B cell (primary cell): ENCODE measurements around the gene NXPH2. TPM values are rescaled to one million over a fixed set of nuclear protein-coding genes. Genes with fewer than 3 reads are reported as not detected.

Experiments used
- ATAC-seq: fragments of 200-7000 bp; cut with Tn5 transposase; one replicate; pipeline ENCODE4 v1.10.0; 2021; ENCODE audit warnings: low read depth, mild to moderate bottlenecking, moderate number of reproducible peaks, moderate library complexity
- CTCF ChIA-PET: fragments of 350-600 bp; sonication (Branson Sonifier 250); formaldehyde crosslinking; loops from one replicate; lab custom pipeline; 2021; ENCODE audit warnings: antibody characterized with exemption, inconsistent platforms; lab: Charles Lee
- POLR2A ChIA-PET: fragments of 350-600 bp; sonication (Branson Sonifier 250); formaldehyde crosslinking; loops from one replicate; lab custom pipeline; 2021; ENCODE audit warnings: antibody characterized with exemption; lab: Charles Lee
- DNase-seq: peaks from one replicate; pipeline ENCODE4 v3.0.0; 2013
- H2AFZ ChIP-seq: 2 replicates; pipeline ENCODE4 v1.6.1; 2012; ENCODE audit warnings: mild to moderate bottlenecking, low read depth, low read length; ENCODE audit not compliant: insufficient read depth, poor library complexity, severe bottlenecking
- H3K27ac ChIP-seq, 2 donors: 1 replicate in 1 of 2; 2 replicates in 1 of 2; pipeline ENCODE4 v1.5.1; 2012 to 2013; ENCODE audit warnings: low read length in 2 of 2, mild to moderate bottlenecking in 2 of 2, moderate library complexity in 1 of 2
- H3K27me3 ChIP-seq, 4 experiments: fragments of 200-600 bp in 1 of 4; sonication (generic) in 1 of 4; replicated peaks in 1 of 4; 1 replicate in 2 of 4; 2 replicates in 2 of 4; pipeline versions ENCODE4 v1.6.1 to v1.7.0; 2013 to 2016; ENCODE audit warnings: low read length in 3 of 4, mild to moderate bottlenecking in 2 of 4, mixed read lengths in 1 of 4, moderate library complexity in 1 of 4; ENCODE audit not compliant: insufficient read depth in 4 of 4, control insufficient read depth in 3 of 4; ENCODE audit errors: control extremely low read depth in 1 of 4
- H3K36me3 ChIP-seq, 2 experiments: replicated peaks in 1 of 2; 1 replicate in 1 of 2; 2 replicates in 1 of 2; pipeline versions ENCODE4 v1.6.1 to v1.7.1; 2013; ENCODE audit warnings: low read length in 1 of 2; ENCODE audit not compliant: insufficient read depth in 2 of 2, control insufficient read depth in 1 of 2; ENCODE audit errors: control extremely low read depth in 1 of 2, extremely low read depth in 1 of 2
- H3K4me1 ChIP-seq, 2 donors: fragments of 200-600 bp in 1 of 2; sonication (generic) in 1 of 2; 1 replicate in 1 of 2; 2 replicates in 1 of 2; pipeline versions ENCODE4 v1.5.1 to v1.6.1; 2013 to 2017; ENCODE audit warnings: low read length in 2 of 2; ENCODE audit not compliant: control insufficient read depth in 2 of 2, insufficient read depth in 2 of 2
- H3K4me2 ChIP-seq: replicated peaks from 2 replicates; pipeline ENCODE3; 2012; ENCODE audit warnings: mild to moderate bottlenecking, low read depth, low read length; ENCODE audit not compliant: poor library complexity, severe bottlenecking
- H3K4me3 ChIP-seq, 5 experiments: fragments of 200-600 bp in 1 of 5; sonication (generic) in 1 of 5; 1 replicate in 3 of 5; 2 replicates in 2 of 5; pipeline versions ENCODE4 v1.5.1 to v1.7.0; 2011 to 2016; ENCODE audit warnings: low read length in 4 of 5, mild to moderate bottlenecking in 4 of 5, low read depth in 2 of 5, control low read depth in 1 of 5, moderate library complexity in 1 of 5; ENCODE audit not compliant: insufficient read depth in 1 of 5; ENCODE audit errors: control extremely low read depth in 1 of 5, extremely low read depth in 1 of 5
- H3K79me2 ChIP-seq: fragments of 200-600 bp; sonication (generic); one replicate; pipeline ENCODE4 v1.6.0; 2016; ENCODE audit warnings: low read length; ENCODE audit not compliant: control insufficient read depth, insufficient read depth
- H3K9ac ChIP-seq: fragments of 200-600 bp; sonication (generic); 2 replicates; pipeline ENCODE4 v1.6.1; 2017; ENCODE audit warnings: mild to moderate bottlenecking, low read length, moderate library complexity
- H3K9me3 ChIP-seq, 3 donors: one replicate each; pipeline versions ENCODE4 v1.6.1 to v1.7.1; 2013; ENCODE audit warnings: low read length in 2 of 3; ENCODE audit not compliant: control insufficient read depth in 2 of 3, insufficient read depth in 1 of 3; ENCODE audit errors: control extremely low read depth in 1 of 3
- H4K20me1 ChIP-seq: 2 replicates; pipeline ENCODE4 v1.6.0; 2012; ENCODE audit warnings: mild to moderate bottlenecking, low read length; ENCODE audit not compliant: insufficient read depth, control insufficient read depth, poor library complexity, severe bottlenecking
- H3K27ac Mint-ChIP-seq: one replicate; pipeline ENCODE4 v1.8.0; 2021; ENCODE audit warnings: mixed read lengths
- H3K27me3 Mint-ChIP-seq: one replicate; pipeline ENCODE4 v1.8.0; 2021; ENCODE audit warnings: mixed read lengths
- H3K4me1 Mint-ChIP-seq: one replicate; pipeline ENCODE4 v1.8.0; 2021; ENCODE audit warnings: mixed read lengths
- H3K4me3 Mint-ChIP-seq: one replicate; pipeline ENCODE4 v1.8.0; 2021; ENCODE audit warnings: mixed read lengths
- H3K9me3 Mint-ChIP-seq: one replicate; pipeline ENCODE4 v1.8.0; 2022; ENCODE audit warnings: mixed read lengths; ENCODE audit not compliant: insufficient read depth
- EZH2 ChIP-seq: IDR thresholded peaks from 2 replicates; pipeline ENCODE4 v1.6.1; 2012; ENCODE audit warnings: borderline replicate concordance, low read depth, mild to moderate bottlenecking, moderate library complexity, low read length; ENCODE audit not compliant: insufficient read depth, poor library complexity, severe bottlenecking
- WGBS: methylation state at CpG from one replicate; pipeline ENCODE4 v1.1.5; 2013; ENCODE audit warnings: missing lambda C conversion rate; ENCODE audit not compliant: insufficient coverage; 5-methylcytosine and 5-hydroxymethylcytosine counted together
- intact Hi-C: fragments of 100-400 bp; cut with micrococcal nuclease; formaldehyde crosslinking; loops from one replicate; pipeline ENCODE4 v1.10.0; 2022
- polyA plus RNA-seq: library from polyadenylated mRNA; depleted of rRNA; stranded (reverse); fragments of >200 nt; gene quantifications from 2 replicates; pipeline ENCODE4 v1.2.3, GENCODE V29; 2012
- total RNA-seq, 2 donors: library from RNA; stranded (reverse); fragments of 120-200 nt in 1 of 2; gene quantifications; 1 replicate in 1 of 2; 2 replicates in 1 of 2; pipeline versions ENCODE4 v1.2.3 to v1.2.4, GENCODE V29; 2013 to 2022
- TF ChIP-seq, protein P1 (sequence below): fragments of 200-600 bp; IDR thresholded peaks from one replicate; pipeline ENCODE4 v1.8.0; 2022; ENCODE audit warnings: antibody characterized with exemption, mild to moderate bottlenecking

The NXPH2 gene
- total and polyA plus RNA-seq, 2 donors (not counting 1 experiment from before 2014, with no cell fraction given): not detected

DNA sequence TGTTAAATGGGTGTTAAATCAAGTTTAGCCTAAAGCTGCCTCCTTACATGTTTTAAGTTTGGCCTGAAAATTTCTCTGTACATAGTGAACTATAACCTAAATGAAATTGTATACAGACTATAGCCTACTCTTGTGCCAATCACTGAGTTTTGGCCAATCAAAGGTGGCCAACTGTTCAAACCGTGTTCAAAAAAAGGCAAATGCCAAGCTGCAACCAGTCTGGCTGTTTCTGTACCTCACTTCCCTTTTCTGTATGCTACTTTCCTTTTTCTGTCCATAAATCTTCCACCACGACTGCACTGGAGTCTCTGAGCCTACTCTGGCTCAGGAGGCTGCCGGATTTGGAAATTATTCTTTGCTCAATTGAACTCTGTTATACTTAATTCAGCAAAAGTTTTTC lies 157.6 kb downstream of the NXPH2 start:
- Mint-ChIP-seq H3K4me1 (no peaks in the 10 kb centered on the region), H3K9me3 (no peaks in the 10 kb centered on the region), H3K4me3 (no peak overlapping the region), H3K27ac (no peak overlapping the region), H3K27me3 (peaks cover 27% of the 10 kb centered on the region)
- Histone ChIP-seq H3K36me3 (no peaks in the 10 kb centered on the region), H3K9ac (no peak overlapping the region), H3K4me1 (no peaks in the 10 kb centered on the region), H3K27me3 (no peaks in the 10 kb centered on the region), H3K9me3 (no peaks in the 10 kb centered on the region), H3K4me2 (no peak overlapping the region), H3K4me3 (no peak overlapping the region), H3K79me2 (no peaks in the 10 kb centered on the region), H2AFZ (no peak overlapping the region), H4K20me1 (no peaks in the 10 kb centered on the region), H3K27ac (no peak overlapping the region)
- ChIA-PET CTCF (no interaction called here), POLR2A (no interaction called here)
- no peak for DNase-seq
- WGBS: 0% methylated on average over 2 of the region's 3 CpGs
- ATAC-seq: no peak
- TF ChIP-seq, protein P1, sequence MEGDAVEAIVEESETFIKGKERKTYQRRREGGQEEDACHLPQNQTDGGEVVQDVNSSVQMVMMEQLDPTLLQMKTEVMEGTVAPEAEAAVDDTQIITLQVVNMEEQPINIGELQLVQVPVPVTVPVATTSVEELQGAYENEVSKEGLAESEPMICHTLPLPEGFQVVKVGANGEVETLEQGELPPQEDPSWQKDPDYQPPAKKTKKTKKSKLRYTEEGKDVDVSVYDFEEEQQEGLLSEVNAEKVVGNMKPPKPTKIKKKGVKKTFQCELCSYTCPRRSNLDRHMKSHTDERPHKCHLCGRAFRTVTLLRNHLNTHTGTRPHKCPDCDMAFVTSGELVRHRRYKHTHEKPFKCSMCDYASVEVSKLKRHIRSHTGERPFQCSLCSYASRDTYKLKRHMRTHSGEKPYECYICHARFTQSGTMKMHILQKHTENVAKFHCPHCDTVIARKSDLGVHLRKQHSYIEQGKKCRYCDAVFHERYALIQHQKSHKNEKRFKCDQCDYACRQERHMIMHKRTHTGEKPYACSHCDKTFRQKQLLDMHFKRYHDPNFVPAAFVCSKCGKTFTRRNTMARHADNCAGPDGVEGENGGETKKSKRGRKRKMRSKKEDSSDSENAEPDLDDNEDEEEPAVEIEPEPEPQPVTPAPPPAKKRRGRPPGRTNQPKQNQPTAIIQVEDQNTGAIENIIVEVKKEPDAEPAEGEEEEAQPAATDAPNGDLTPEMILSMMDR: no peak
- no peak for TF ChIP-seq EZH2
- intact Hi-C loops: no loop called here

- DNase-seq: no peak
These were observed 159.1 kb downstream of the NXPH2 start for GRCh38 chr2:138621139-138621538.

More at GRCh38 chr2:138621139-138621538, 159.1 kb downstream of the NXPH2 start:
- Mint-ChIP-seq H3K4me3 (no peak overlapping the region), H3K4me1 (no peaks in the 10 kb centered on the region), H3K27ac (no peak overlapping the region), H3K9me3 (no peaks in the 10 kb centered on the region), H3K27me3 (peaks cover 20% of the 10 kb centered on the region)
- no peaks in the 10 kb centered on the region for H3K79me2 ChIP-seq
- H3K27me3 ChIP-seq: no peaks in the 10 kb centered on the region
- no CpG with 5 or more reads among the region's 3 CpGs for WGBS
- no peaks in the 10 kb centered on the region for H3K36me3 ChIP-seq
- intact Hi-C loops: no loop called here
- CTCF ChIA-PET: no interaction called here
- no peak overlapping the region for H3K27ac ChIP-seq
- no peak overlapping the region for H3K9ac ChIP-seq
- H3K4me2 ChIP-seq: no peak overlapping the region
- TF ChIP-seq EZH2: no peak
- TF ChIP-seq, protein P1: no peak
- no peak for ATAC-seq
- H4K20me1 ChIP-seq: no peaks in the 10 kb centered on the region
- H3K4me3 ChIP-seq: no peak overlapping the region
- no peaks in the 10 kb centered on the region for H3K9me3 ChIP-seq
- no peak overlapping the region for H2AFZ ChIP-seq
- no peaks in the 10 kb centered on the region for H3K4me1 ChIP-seq
- POLR2A ChIA-PET: no interaction called here
